HG02678 (cell line): ENCODE data around the gene DFFB.

Experiments
- ATAC-seq: cut with Tn5 transposase; IDR thresholded peaks from one replicate; pipeline ENCODE4 v1.9.1; 2021; ENCODE audit warnings: mild to moderate bottlenecking, moderate library complexity; ENCODE audit not compliant: unreplicated experiment

The DFFB gene

GRCh38 chr1:3869751-3870301 is 12.6 kb downstream of the DFFB start:
- no peak for ATAC-seq

GRCh38 chr1:3871451-3871805 is 14.2 kb downstream of the DFFB start:
- ATAC-seq = no peak

DNA sequence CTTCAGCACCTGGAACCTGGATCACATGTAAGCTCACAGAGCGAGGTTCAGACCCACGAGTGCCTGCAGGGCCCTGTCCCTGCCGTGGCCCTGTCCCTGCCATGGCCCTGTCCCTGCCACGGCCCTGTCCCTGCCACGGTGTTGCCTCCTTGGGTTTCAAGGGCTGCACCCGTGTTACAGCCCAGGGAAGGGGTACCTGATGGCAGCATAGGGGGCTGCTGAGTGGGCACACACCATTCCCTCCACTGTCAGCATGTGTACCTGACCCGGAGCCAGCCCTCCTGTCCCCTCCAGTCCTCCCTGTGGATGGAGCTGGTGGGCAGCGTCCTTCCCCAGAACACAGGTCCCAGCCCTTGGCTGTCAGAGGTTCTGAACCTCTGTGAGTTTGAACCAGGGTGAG is 15.3 kb downstream of the DFFB start:
- no peak for ATAC-seq

GRCh38 chr1:3874736-3875135 is 17.5 kb downstream of the DFFB start:
- no peak for ATAC-seq

GRCh38 chr1:3876716-3877115 is 19.4 kb downstream of the DFFB start:
- ATAC-seq = no peak

- no peak for ATAC-seq
Measured at GRCh38 chr1:3879099-3879498, 21.8 kb downstream of the DFFB start.

DNA sequence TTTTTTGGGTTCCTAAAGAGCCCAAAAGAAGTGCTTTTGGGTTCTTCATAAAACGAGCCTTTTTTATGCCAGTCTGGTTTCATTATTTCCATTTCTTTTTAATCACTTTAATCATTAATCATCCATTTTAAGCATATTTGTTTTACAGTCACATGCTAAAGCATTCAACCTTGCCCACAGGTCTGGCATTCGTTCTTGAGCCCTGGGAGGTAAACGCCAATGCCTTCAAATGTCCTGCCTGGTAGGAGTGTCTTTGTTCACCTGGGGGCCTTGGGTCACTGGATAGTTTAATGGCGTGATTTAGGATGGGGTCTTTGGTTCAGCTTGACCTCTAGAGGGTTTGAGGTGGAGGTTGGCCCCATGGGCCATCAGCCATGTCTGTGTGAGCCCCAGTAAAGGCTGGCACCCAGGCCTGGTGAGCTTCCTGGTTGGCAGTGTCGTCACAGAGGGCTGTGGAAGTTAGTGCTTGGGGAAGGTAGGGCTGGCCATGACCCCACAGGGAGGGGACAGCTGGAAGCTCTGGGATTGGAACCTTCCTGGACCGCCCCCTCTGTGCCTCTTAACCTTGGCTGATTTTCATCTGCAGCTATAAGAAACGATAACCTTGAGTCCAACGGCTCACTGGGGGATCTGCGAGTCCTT is 22.6 kb downstream of the DFFB start:
- ATAC-seq = no peak

DNA sequence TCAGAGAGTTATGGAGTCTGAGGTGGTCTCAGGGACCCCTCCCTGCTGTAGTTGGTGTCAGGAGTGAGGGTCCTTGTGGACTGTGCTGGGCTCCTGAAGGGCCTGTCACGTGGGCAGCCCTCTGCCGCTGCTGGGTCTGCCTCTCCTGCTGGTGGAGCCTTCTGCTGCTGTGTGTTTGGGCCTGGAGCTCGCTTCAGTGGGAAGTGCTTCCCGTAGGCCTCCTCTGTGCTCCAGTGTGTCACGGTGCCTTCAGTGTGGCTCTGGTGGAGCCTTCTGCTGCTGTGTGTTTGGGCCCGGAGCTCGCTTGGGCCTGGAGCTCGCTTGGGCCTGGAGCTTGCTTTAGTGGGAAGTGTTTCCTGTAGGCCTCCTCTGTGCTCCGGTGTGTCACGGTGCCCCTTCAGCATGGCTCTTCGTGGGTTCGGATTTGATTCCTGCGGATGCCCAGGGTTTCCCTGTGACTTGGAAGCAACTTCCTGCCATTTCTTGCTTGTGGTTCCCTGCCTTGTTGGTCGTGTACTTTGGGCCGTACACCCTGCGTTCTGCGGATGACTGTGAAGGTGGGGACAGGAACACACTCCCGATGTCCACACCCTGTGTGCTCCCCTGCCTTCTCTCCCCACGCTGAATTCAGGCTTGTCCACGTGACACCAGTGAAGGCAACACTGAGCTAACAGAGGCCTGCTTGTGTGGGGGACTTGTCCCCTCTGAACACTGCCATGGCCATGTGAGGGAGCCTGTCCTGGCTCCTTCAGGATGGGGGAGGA is 23.3 kb downstream of the DFFB start:
- no peak for ATAC-seq

DNA sequence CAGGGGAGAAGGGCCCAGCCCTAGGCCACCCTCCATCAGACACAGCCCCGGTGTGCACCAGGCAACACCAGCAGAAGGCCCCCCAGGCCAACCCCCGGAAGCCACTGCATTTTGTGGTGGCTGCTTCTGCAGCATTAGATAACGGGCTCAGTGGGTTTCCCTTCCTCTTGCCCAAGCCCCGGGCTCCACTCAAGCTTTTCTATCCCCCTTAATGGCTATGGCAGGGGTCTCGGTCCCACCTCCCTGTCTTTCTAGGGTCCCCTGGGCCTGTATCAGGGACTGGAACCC is 23.9 kb downstream of the DFFB start:
- no peak for ATAC-seq

GRCh38 chr1:3883194-3883925 is 26.1 kb downstream of the DFFB start:
- ATAC-seq = no peak

DNA sequence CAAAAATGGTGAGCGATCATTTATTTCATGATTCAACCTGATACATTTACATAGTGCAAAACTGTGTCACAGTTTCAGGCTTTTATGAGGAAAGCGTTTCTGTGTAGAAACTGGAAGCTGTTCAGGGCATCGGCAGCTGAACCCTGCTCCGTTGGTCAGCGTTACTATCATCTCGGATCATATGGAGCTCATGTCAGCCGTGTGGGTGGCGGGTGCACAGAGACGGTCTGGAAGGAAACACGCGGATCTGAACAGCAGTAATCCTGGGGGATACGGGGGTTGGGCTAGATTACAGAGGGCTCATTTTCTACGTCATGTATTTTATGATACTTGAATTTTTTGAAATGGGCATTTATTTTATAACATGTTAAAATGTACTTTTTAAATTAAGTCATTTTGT is 27.7 kb downstream of the DFFB start:
- ATAC-seq = no peak

- no peak for ATAC-seq
Measured at GRCh38 chr1:3885611-3886010, 28.3 kb downstream of the DFFB start.

DNA sequence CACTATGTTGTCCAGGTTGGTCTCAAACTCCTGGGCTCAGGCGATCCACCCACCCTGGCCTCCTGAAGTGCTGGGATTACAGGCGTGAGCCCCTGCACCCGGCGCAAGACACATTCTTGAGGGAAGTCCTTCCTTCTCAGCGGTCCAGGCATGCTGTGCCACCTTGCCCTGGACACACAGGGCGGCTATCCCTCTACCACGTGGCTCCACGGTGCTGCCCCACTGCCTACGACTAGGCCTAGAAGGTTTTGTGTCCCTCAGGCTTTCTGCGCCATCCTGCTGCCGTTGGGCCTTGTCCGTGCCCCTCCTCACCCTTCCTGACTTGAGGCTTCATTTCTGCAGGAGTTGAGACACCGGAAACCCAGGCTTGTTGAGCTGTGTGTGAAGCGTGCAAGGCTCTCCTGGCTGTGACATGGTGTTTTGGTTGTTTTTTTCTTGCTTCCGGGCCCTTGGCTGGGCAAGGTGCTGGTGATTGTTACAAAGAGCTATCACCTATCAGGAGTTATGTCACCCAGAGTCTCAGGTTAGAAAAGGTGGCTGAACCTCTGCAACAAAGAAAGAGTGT is 28.9 kb downstream of the DFFB start:
- no peak for ATAC-seq

GRCh38 chr1:3886691-3887090 is 29.4 kb downstream of the DFFB start:
- ATAC-seq = no peak

DNA sequence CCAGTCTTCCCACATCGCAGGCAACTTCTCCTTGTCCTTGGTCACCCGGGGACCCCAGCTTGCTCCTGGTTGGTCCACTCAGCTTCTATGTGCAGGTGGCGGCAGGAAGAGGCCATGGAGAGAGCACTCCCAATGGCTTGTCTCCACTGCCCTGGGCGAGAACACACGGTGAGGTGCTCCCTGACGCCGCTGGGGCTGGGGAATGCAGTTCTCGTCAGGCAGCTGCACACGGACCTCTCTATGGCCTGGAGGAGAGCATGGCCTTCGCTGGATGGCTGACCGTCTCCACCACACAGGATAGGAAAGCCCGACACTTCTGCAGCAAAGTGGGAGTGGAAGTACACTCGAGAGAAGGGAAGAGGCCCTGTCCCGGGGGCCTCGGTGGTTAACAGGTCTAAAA is 31.0 kb downstream of the DFFB start:
- no peak for ATAC-seq

DNA sequence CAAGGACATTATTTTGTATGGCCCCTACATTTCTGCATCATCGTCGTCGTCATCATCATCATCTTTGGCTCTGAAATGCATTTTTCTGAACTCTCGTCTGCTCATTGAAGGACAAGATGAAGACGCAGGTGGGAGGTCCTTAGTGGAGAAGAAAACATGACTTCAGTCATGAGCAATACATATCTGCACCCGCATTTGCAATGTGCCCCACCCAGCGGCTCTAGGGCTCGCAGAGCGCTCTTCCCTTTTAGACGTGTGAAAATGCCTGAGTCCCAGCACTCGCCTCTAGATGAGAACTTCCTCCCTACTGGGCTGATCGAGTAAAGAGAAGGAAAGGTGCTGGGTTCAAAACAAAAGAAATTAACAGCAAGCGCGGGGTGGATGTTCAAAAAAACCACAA is 32.7 kb downstream of the DFFB start:
- ATAC-seq = no peak

- ATAC-seq = no peak
Measured at GRCh38 chr1:3890389-3891328, 33.4 kb downstream of the DFFB start.

DNA sequence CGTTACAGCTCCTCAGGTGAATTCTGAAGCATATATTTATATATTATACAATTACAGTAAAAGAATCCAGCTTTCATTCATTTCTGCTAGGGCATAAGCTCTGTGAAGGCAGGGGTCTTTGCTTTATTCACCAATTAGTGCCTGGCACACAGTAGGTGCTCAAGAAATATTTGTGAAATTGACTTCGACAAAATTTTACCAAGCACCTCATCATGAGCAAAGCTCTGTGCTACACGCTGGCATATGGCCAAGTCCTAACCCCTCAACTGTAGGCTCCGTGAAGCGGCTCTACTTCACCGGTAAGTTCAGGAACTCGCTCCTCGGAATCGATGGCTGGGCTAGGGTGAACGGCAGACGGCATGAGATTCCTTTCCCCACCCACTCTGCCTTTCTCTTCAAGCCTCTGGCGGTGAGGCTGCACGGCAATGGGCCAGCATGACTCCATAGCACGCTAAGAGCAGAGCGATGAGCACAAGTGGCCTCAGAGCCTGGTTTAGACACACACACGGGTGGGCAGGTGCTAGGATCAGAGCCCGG is 34.1 kb downstream of the DFFB start:
- no peak for ATAC-seq

- ATAC-seq = no peak
Measured at GRCh38 chr1:3892748-3893147, 35.5 kb downstream of the DFFB start.

- no peak for ATAC-seq
Measured at GRCh38 chr1:3893190-3893589, 35.9 kb downstream of the DFFB start.
